K562 (cell line): ENCODE data around the gene LILRA6. TPM values are rescaled to one million over a fixed set of nuclear protein-coding genes. Genes with fewer than 3 reads are reported as not detected.
A peak's percentile ranks its signal among the peaks of the same experiment; 100 is the strongest.

Experiments
- BCL6 ChIP-seq: fragments of 250-450 bp; sonication (Bioruptor Pico); IDR thresholded peaks from 2 replicates; pipeline ENCODE4 v1.4.0; 2020
- CTBP1 ChIP-seq: fragments of 450-650 bp; IDR thresholded peaks from 2 replicates; pipeline ENCODE4 v1.6.1; 2016; ENCODE audit warnings: borderline replicate concordance
- FOXP1 ChIP-seq: sonication (generic); formaldehyde crosslinking; IDR thresholded peaks from 2 replicates; pipeline ENCODE4 v1.8.0; 2022; ENCODE audit warnings: mild to moderate bottlenecking, missing genetic modification reagents
- HDAC1 ChIP-seq, 2 experiments: fragments of 450-650 bp; IDR thresholded peaks; 2 replicates each; pipeline ENCODE4 v1.6.1; 2016 to 2017; ENCODE audit warnings: inconsistent platforms in 1 of 2, mild to moderate bottlenecking in 1 of 2, moderate library complexity in 1 of 2
- MED1 ChIP-seq: sonication (generic); formaldehyde crosslinking; IDR thresholded peaks from 2 replicates; pipeline ENCODE4 v1.8.1; 2023; ENCODE audit warnings: missing genetic modification reagents, borderline replicate concordance
- MIER1 ChIP-seq: fragments of 450-650 bp; IDR thresholded peaks from 2 replicates; pipeline ENCODE4 v1.6.1; 2016; ENCODE audit warnings: antibody characterized with exemption, mild to moderate bottlenecking, low read depth
- MYC ChIP-seq, 2 experiments: fragments of 250-450 bp in 1 of 2; sonication (Bioruptor Pico) in 1 of 2; IDR thresholded peaks; 2 replicates each; pipeline versions ENCODE4 v1.5.1 to v1.6.1; 2012 to 2021; ENCODE audit warnings: low read depth in 2 of 2, borderline replicate concordance in 1 of 2, improper control_type of control experiment in 1 of 2, low read length in 1 of 2, mild to moderate bottlenecking in 1 of 2, moderate library complexity in 1 of 2
- NFIX ChIP-seq: fragments of 250-450 bp; sonication (Bioruptor Pico); IDR thresholded peaks from 2 replicates; pipeline ENCODE4 v1.4.0; 2020; ENCODE audit warnings: low read depth, mild to moderate bottlenecking, moderate library complexity
- RB1 ChIP-seq: fragments of 450-650 bp; IDR thresholded peaks from 2 replicates; pipeline ENCODE4 v1.6.1; 2017; ENCODE audit warnings: low read depth, mild to moderate bottlenecking
- RBFOX2 ChIP-seq: fragments of 200-400 bp; formaldehyde crosslinking; IDR thresholded peaks from 2 replicates; pipeline ENCODE4 v1.6.1; 2017; ENCODE audit warnings: low read depth, mild to moderate bottlenecking, low read length, moderate library complexity
- RFX7 ChIP-seq: fragments of 250-450 bp; sonication (Bioruptor Pico); IDR thresholded peaks from 2 replicates; pipeline ENCODE4 v1.5.1; 2021; ENCODE audit warnings: mild to moderate bottlenecking
- SETDB1 ChIP-seq: IDR thresholded peaks from one replicate; pipeline ENCODE4 v1.6.1; 2012; ENCODE audit warnings: low read length, control low read depth, inconsistent platforms
- SP1 ChIP-seq: sonication (generic); formaldehyde crosslinking; IDR thresholded peaks from 2 replicates; pipeline ENCODE4 v1.8.1; 2022; ENCODE audit warnings: mild to moderate bottlenecking, missing genetic modification reagents
- TEAD1 ChIP-seq, 2 experiments: fragments of 450-650 bp in 1 of 2; sonication (generic) in 1 of 2; formaldehyde crosslinking; IDR thresholded peaks; 2 replicates each; pipeline versions ENCODE4 v1.4.0 to v1.8.0; 2020 to 2022; ENCODE audit warnings: mild to moderate bottlenecking in 2 of 2, missing genetic modification reagents in 1 of 2
- ZNF41 ChIP-seq: fragments of 250-450 bp; sonication (Bioruptor Pico); conservative IDR thresholded peaks from 2 replicates; pipeline ENCODE4 v1.4.0; 2020; ENCODE audit warnings: mild to moderate bottlenecking
- ZNF589 ChIP-seq: fragments of 200-800 bp; sonication (Bioruptor generic); IDR thresholded peaks from 2 replicates; pipeline ENCODE4 v1.6.1; 2016; ENCODE audit warnings: low read depth, missing genetic modification characterization, missing compliant biosample characterization
- polyA plus RNA-seq, 8 experiments: library from polyadenylated mRNA; depleted of rRNA in 4 of 8; stranded (reverse) in 5 of 8; unstranded in 3 of 8; fragments of >200 nt; fragmentation: Nextera tagmentation in 2 of 8; fragmentation: Illumina TruSeq in 1 of 8; extraction: Ambion mirVana in 2 of 8; extraction: Trizol in 1 of 8; gene quantifications; 2 replicates each; pipeline versions ENCODE4 v1.2.1 to v1.2.3, GENCODE V29; 2011 to 2014; ENCODE audit warnings: inconsistent platforms in 1 of 8, missing spikeins in 1 of 8
- total RNA-seq, 7 experiments: library from RNA; depleted of rRNA in 6 of 7; stranded (reverse); fragments of >200 nt in 6 of 7; fragmentation: Illumina TruSeq in 2 of 7; extraction: Trizol in 2 of 7; gene quantifications; 2 replicates each; pipeline versions ENCODE4 v1.2.1 to v1.2.3, GENCODE V29; 2011 to 2021; ENCODE audit warnings: low replicate concordance in 1 of 7
- TF ChIP-seq, protein P1 (sequence below): fragments of 450-650 bp; IDR thresholded peaks from 2 replicates; pipeline ENCODE4 v1.6.1; 2016; ENCODE audit warnings: borderline replicate concordance
- TF ChIP-seq, protein P2 (sequence below), 3 experiments: fragments of 200-800 bp in 1 of 3; fragments of 250-450 bp in 1 of 3; fragments of 450-650 bp in 1 of 3; sonication (Bioruptor Pico) in 1 of 3; sonication (Bioruptor generic) in 1 of 3; formaldehyde crosslinking in 1 of 3; IDR thresholded peaks; 2 replicates each; pipeline versions ENCODE4 v1.6.1 to v1.8.0; 2016 to 2022; ENCODE audit warnings: mild to moderate bottlenecking in 2 of 3, missing genetic modification characterization in 2 of 3, missing compliant biosample characterization in 1 of 3, moderate library complexity in 1 of 3
- TF ChIP-seq, protein P3 (sequence below), 2 experiments: fragments of 200-800 bp in 1 of 2; sonication (Bioruptor generic) in 1 of 2; sonication (generic) in 1 of 2; formaldehyde crosslinking in 1 of 2; IDR thresholded peaks in 1 of 2; conservative IDR thresholded peaks in 1 of 2; 2 replicates each; pipeline versions ENCODE4 v1.5.0 to v1.6.1; 2016 to 2020; ENCODE audit warnings: missing compliant biosample characterization in 1 of 2, missing genetic modification characterization in 1 of 2, missing genetic modification reagents in 1 of 2

LILRA6 gene
- total and polyA plus RNA-seq, 9 of the 15 experiments (the other 6 are each of a cell fraction or from before 2014, with no cell fraction given), result 0.03 TPM; not detected in 8

GRCh38 chr19:54201172-54201701 lies 41.4 kb downstream of the LILRA6 start (continued):
- TF ChIP-seq, protein P1, sequence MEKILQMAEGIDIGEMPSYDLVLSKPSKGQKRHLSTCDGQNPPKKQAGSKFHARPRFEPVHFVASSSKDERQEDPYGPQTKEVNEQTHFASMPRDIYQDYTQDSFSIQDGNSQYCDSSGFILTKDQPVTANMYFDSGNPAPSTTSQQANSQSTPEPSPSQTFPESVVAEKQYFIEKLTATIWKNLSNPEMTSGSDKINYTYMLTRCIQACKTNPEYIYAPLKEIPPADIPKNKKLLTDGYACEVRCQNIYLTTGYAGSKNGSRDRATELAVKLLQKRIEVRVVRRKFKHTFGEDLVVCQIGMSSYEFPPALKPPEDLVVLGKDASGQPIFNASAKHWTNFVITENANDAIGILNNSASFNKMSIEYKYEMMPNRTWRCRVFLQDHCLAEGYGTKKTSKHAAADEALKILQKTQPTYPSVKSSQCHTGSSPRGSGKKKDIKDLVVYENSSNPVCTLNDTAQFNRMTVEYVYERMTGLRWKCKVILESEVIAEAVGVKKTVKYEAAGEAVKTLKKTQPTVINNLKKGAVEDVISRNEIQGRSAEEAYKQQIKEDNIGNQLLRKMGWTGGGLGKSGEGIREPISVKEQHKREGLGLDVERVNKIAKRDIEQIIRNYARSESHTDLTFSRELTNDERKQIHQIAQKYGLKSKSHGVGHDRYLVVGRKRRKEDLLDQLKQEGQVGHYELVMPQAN, result peak; percentile 64
- no peak for TF ChIP-seq BCL6 (CRISPR knock-in tag)
- TF ChIP-seq, protein P2, sequence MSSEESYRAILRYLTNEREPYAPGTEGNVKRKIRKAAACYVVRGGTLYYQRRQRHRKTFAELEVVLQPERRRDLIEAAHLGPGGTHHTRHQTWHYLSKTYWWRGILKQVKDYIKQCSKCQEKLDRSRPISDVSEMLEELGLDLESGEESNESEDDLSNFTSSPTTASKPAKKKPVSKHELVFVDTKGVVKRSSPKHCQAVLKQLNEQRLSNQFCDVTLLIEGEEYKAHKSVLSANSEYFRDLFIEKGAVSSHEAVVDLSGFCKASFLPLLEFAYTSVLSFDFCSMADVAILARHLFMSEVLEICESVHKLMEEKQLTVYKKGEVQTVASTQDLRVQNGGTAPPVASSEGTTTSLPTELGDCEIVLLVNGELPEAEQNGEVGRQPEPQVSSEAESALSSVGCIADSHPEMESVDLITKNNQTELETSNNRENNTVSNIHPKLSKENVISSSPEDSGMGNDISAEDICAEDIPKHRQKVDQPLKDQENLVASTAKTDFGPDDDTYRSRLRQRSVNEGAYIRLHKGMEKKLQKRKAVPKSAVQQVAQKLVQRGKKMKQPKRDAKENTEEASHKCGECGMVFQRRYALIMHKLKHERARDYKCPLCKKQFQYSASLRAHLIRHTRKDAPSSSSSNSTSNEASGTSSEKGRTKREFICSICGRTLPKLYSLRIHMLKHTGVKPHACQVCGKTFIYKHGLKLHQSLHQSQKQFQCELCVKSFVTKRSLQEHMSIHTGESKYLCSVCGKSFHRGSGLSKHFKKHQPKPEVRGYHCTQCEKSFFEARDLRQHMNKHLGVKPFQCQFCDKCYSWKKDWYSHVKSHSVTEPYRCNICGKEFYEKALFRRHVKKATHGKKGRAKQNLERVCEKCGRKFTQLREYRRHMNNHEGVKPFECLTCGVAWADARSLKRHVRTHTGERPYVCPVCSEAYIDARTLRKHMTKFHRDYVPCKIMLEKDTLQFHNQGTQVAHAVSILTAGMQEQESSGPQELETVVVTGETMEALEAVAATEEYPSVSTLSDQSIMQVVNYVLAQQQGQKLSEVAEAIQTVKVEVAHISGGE (CRISPR knock-in tag; IDR thresholded peaks at IDR 0.05), result peak in 1 of 3 experiments; percentile 3; a peak in 1 of 6 replicates
- TF ChIP-seq RFX7 (CRISPR knock-in tag), result no peak; the same call in 1 of the 2 replicates
- TF ChIP-seq RBFOX2, result 0 out of 2 replicates have a peak, but pooled peaks have one; percentile 13
- TF ChIP-seq SETDB1, result no peak
- TF ChIP-seq SP1 (CRISPR knock-in tag), result no peak
- peak in 1 of 2 experiments; percentile 65; a peak in 2 of 4 replicates for TF ChIP-seq HDAC1 (IDR thresholded peaks at IDR 0.05)
- TF ChIP-seq ZNF41, result no peak
- TF ChIP-seq NFIX, result no peak
- TF ChIP-seq CTBP1, result no peak
- no peak for TF ChIP-seq MYC (IDR thresholded peaks at IDR 0.05; ENCODE audit: low read depth, low read length)
- TF ChIP-seq MYC (CRISPR knock-in tag; IDR thresholded peaks at IDR 0.05; ENCODE audit: borderline replicate concordance, low read depth), result peak; percentile 91; the same call in 1 of the 2 replicates
- TF ChIP-seq ZNF589 (CRISPR knock-in tag), result 0 out of 2 replicates have a peak, but pooled peaks have one; percentile 46
- TF ChIP-seq MIER1, result no peak
- TF ChIP-seq MED1 (CRISPR knock-in tag), result 0 out of 2 replicates have a peak, but pooled peaks have one; percentile 58
- TF ChIP-seq FOXP1, result no peak
- TF ChIP-seq, protein P3, sequence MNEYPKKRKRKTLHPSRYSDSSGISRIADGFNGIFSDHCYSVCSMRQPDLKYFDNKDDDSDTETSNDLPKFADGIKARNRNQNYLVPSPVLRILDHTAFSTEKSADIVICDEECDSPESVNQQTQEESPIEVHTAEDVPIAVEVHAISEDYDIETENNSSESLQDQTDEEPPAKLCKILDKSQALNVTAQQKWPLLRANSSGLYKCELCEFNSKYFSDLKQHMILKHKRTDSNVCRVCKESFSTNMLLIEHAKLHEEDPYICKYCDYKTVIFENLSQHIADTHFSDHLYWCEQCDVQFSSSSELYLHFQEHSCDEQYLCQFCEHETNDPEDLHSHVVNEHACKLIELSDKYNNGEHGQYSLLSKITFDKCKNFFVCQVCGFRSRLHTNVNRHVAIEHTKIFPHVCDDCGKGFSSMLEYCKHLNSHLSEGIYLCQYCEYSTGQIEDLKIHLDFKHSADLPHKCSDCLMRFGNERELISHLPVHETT (CRISPR knock-in tag; conservative IDR thresholded peaks at IDR 0.05 in 1 of 2, IDR thresholded peaks at IDR 0.05 in 1 of 2), result no peak
- TF ChIP-seq RB1, result no peak
- TF ChIP-seq TEAD1 (CRISPR knock-in tag; IDR thresholded peaks at IDR 0.05), result no peak
